ENCODE results near the gene TSEN34. TPM values are rescaled to one million over a fixed set of nuclear protein-coding genes. Genes with fewer than 3 reads are reported as not detected.
A peak's percentile ranks its signal among the peaks of the same experiment; 100 is the strongest.

The TSEN34 gene
- total and polyA plus RNA-seq, 10 donors: 25.5 to 109 (median 43.0) TPM

GRCh38 chr19:54162241-54162805, 28.8 kb upstream of the TSEN34 start:
- Histone ChIP-seq H3K27me3 (replicated peaks in 1 of 7) (peaks cover 0 to 26% (median 6%) of the 10 kb centered on the region in 7 donors), H3K36me3 (peaks cover 0 to 11% (median 9%) of the 10 kb centered on the region in 6 donors), H3K9me3 (no peaks in the 10 kb centered on the region), H3K27ac (peak overlapping the region in 6 of 8 donors; percentile 38 to 82 (median 77)), H3K4me1 (peaks cover 24 to 72% (median 63%) of the 10 kb centered on the region in 6 donors), H3K4me3 (peak overlapping the region in 7 of 8 donors; percentile 32 to 75 (median 55))
- DNase-seq: peak; percentile 94
- TF ChIP-seq POLR2AphosphoS5 (IDR thresholded peaks at IDR 0.05): peak; percentile 21 to 56 (median 48)
- TF ChIP-seq POLR2A (IDR thresholded peaks at IDR 0.05): no peak
- TF ChIP-seq CTCF (IDR thresholded peaks at IDR 0.05 in 8 of 11, conservative IDR thresholded peaks at IDR 0.05 in 3 of 11): no peak
- intact Hi-C loops (cut with DNase I; ENCODE audit: low total_unique reads): no loop called here
- 1 to 4% (median 2%) methylated on average over 22 to 35 of the region's 35 CpGs for WGBS, 5 donors

GRCh38 chr19:54162884-54163283, 28.2 kb upstream of the TSEN34 start:
- Histone ChIP-seq H3K27me3 (replicated peaks in 1 of 7) (peaks cover 0 to 27% (median 6%) of the 10 kb centered on the region in 7 donors), H3K4me1 (peaks cover 24 to 66% (median 58%) of the 10 kb centered on the region in 6 donors), H3K9me3 (no peaks in the 10 kb centered on the region), H3K4me3 (peak overlapping the region in 7 of 8 donors; percentile 32 to 75 (median 55)), H3K27ac (peak overlapping the region in 6 of 8 donors; percentile 38 to 82 (median 77)), H3K36me3 (peaks cover 0 to 6% (median 3%) of the 10 kb centered on the region in 6 donors)
- 67 to 76% (median 75%) methylated on average over 14 of the region's 14 CpGs for whole genome bisulfite sequencing, 5 donors
- intact Hi-C loops (cut with DNase I; ENCODE audit: low total_unique reads): no loop called here
- TF ChIP-seq POLR2AphosphoS5 (IDR thresholded peaks at IDR 0.05) (no peak), CTCF (IDR thresholded peaks at IDR 0.05 in 8 of 11, conservative IDR thresholded peaks at IDR 0.05 in 3 of 11) (no peak), POLR2A (IDR thresholded peaks at IDR 0.05) (no peak)
- DNase-seq: no peak

- Histone ChIP-seq H3K9me3 (no peaks in the 10 kb centered on the region), H3K36me3 (no peaks in the 10 kb centered on the region), H3K27me3 (replicated peaks in 1 of 7) (peaks cover 0 to 31% (median 10%) of the 10 kb centered on the region in 7 donors), H3K4me3 (peak overlapping the region in 1 of 8 donors; percentile 60), H3K27ac (peak overlapping the region in 1 of 8 donors; percentile 9), H3K4me1 (peaks cover 20 to 65% (median 51%) of the 10 kb centered on the region in 6 donors)
- TF ChIP-seq POLR2AphosphoS5 (IDR thresholded peaks at IDR 0.05) (peak in 2 of 3 donors; percentile 14 to 64), POLR2A (IDR thresholded peaks at IDR 0.05) (no peak)
- 11 to 16% (median 14%) methylated on average over 28 to 37 of the region's 37 CpGs for WGBS, 5 donors
- no peak for DNase-seq
- intact Hi-C loops (cut with DNase I; ENCODE audit: low total_unique reads): loop anchor here (5.0 kb wide), 1 partner anchor 68 kb away; no protein-coding TSS in a partner anchor
These were observed 26.6 kb upstream of the TSEN34 start for GRCh38 chr19:54164369-54165068.

GRCh38 chr19:54165222-54165621, 25.9 kb upstream of the TSEN34 start:
- no peak for DNase-seq
- WGBS, 5 donors: 92 to 94% (median 93%) methylated on average over 25 of the region's 25 CpGs
- Histone ChIP-seq H3K4me3 (no peak overlapping the region), H3K9me3 (no peaks in the 10 kb centered on the region), H3K4me1 (peaks cover 19 to 62% (median 48%) of the 10 kb centered on the region in 6 donors), H3K27ac (no peak overlapping the region), H3K27me3 (replicated peaks in 1 of 7) (peaks cover 0 to 31% (median 10%) of the 10 kb centered on the region in 7 donors), H3K36me3 (no peaks in the 10 kb centered on the region)
- TF ChIP-seq POLR2A (IDR thresholded peaks at IDR 0.05) (no peak), CTCF (IDR thresholded peaks at IDR 0.05 in 8 of 11, conservative IDR thresholded peaks at IDR 0.05 in 3 of 11) (no peak), POLR2AphosphoS5 (IDR thresholded peaks at IDR 0.05) (no peak)
- intact Hi-C loops (cut with DNase I; ENCODE audit: low total_unique reads): loop anchor here (5.0 kb wide), 1 partner anchor 67 kb away; no protein-coding TSS in a partner anchor

Measured in spleen (tissue), 11 donors.